ENCODE results near the gene TFPI. TPM values are rescaled to one million over a fixed set of nuclear protein-coding genes. Genes with fewer than 3 reads are reported as not detected.

TFPI gene
- total and polyA plus RNA-seq, 2 donors (not counting 1 experiment from before 2014, with no cell fraction given): 117 to 274 TPM

DNA sequence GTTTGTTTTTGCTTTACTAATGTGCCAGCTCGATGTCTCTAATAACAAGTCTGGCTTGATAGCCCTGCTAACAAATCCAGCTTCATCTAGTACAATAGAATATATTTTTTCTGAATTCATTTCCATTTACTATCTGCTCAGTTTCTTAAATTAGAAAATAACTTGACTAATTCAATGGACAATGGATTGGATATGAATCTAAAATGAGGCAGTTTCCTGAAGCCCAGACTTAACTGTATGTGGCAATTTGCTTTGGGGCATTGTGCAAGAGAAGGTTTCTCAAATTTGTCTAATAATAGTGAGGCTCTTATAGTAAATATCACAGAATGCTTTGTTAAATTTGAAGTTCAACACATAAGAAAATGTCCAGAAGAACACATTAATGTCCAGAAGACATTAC, 132.0 kb downstream of the TFPI start:
- no peak overlapping the region for H3K4me2 ChIP-seq (ENCODE audit: extremely low read depth, insufficient read depth, low read length)
- H3K27ac ChIP-seq (ENCODE audit: insufficient read depth, low read length): no peak overlapping the region
- peak in 1 of 2 donors; percentile 49 for DNase-seq (ENCODE audit: low read depth in 2 of 2)
- H3K27me3 ChIP-seq (ENCODE audit: control insufficient read depth, insufficient read depth, low read length): no peaks in the 10 kb centered on the region
- no peaks in the 10 kb centered on the region for H4K20me1 ChIP-seq (ENCODE audit: control insufficient read depth, extremely low read depth, insufficient read depth, low read length)
- H2AFZ ChIP-seq (ENCODE audit: low read length): no peak overlapping the region
- no peak for TF ChIP-seq EZH2 (IDR thresholded peaks at IDR 0.05; ENCODE audit: low read length, missing control alignments)
- TF ChIP-seq, protein P1, sequence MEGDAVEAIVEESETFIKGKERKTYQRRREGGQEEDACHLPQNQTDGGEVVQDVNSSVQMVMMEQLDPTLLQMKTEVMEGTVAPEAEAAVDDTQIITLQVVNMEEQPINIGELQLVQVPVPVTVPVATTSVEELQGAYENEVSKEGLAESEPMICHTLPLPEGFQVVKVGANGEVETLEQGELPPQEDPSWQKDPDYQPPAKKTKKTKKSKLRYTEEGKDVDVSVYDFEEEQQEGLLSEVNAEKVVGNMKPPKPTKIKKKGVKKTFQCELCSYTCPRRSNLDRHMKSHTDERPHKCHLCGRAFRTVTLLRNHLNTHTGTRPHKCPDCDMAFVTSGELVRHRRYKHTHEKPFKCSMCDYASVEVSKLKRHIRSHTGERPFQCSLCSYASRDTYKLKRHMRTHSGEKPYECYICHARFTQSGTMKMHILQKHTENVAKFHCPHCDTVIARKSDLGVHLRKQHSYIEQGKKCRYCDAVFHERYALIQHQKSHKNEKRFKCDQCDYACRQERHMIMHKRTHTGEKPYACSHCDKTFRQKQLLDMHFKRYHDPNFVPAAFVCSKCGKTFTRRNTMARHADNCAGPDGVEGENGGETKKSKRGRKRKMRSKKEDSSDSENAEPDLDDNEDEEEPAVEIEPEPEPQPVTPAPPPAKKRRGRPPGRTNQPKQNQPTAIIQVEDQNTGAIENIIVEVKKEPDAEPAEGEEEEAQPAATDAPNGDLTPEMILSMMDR (conservative IDR thresholded peaks at IDR 0.05 in 1 of 2, IDR thresholded peaks at IDR 0.05 in 1 of 2; ENCODE audit: low read depth in 1 of 2, low read length in 2 of 2): no peak
- H3K36me3 ChIP-seq (ENCODE audit: control insufficient read depth, insufficient read depth, low read length): no peaks in the 10 kb centered on the region
- no peaks in the 10 kb centered on the region for H3K79me2 ChIP-seq (ENCODE audit: control insufficient read depth, insufficient read depth, low read length)
- no peaks in the 10 kb centered on the region for H3K9me3 ChIP-seq (ENCODE audit: control insufficient read depth, insufficient read depth, low read depth, low read length)
- H3K4me3 ChIP-seq (replicated peaks in 1 of 4; ENCODE audit: control extremely low read depth in 1 of 4, insufficient read depth in 1 of 4, low read depth in 3 of 4, low read length in 4 of 4): no peak overlapping the region
- no peaks in the 10 kb centered on the region for H3K4me1 ChIP-seq (ENCODE audit: control insufficient read depth, extremely low read depth, insufficient read depth, low read length)
- no peak overlapping the region for H3K9ac ChIP-seq (ENCODE audit: insufficient read depth, low read length)

DNA sequence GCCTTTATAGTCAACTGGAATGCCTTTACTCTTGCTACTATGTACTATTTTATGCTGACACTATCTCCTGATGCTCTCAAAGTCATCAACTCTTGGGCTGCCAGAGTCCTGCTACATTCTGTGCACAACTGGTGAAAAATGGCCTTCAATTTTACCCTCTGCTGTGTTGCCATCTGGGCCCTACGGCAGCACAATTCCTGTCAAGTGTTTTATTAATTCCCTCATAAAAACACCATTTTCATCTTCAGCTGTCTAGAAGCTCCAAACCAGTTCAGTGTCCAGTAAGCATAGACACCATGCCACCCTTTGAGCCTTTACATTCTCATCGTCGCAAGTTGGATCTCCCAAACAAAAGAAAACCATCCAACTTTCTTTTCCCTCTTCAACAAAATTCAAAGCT, 132.7 kb downstream of the TFPI start:
- DNase-seq (ENCODE audit: low read depth in 2 of 2): no peak
- Histone ChIP-seq H3K27ac (ENCODE audit: insufficient read depth, low read length) (no peak overlapping the region), H3K79me2 (ENCODE audit: control insufficient read depth, insufficient read depth, low read length) (no peaks in the 10 kb centered on the region), H3K9ac (ENCODE audit: insufficient read depth, low read length) (no peak overlapping the region), H2AFZ (ENCODE audit: low read length) (no peak overlapping the region), H3K4me3 (replicated peaks in 1 of 4; ENCODE audit: control extremely low read depth in 1 of 4, insufficient read depth in 1 of 4, low read depth in 3 of 4, low read length in 4 of 4) (no peak overlapping the region), H3K4me2 (ENCODE audit: extremely low read depth, insufficient read depth, low read length) (no peak overlapping the region), H4K20me1 (ENCODE audit: control insufficient read depth, extremely low read depth, insufficient read depth, low read length) (no peaks in the 10 kb centered on the region), H3K4me1 (ENCODE audit: control insufficient read depth, extremely low read depth, insufficient read depth, low read length) (no peaks in the 10 kb centered on the region), H3K27me3 (ENCODE audit: control insufficient read depth, insufficient read depth, low read length) (no peaks in the 10 kb centered on the region), H3K9me3 (ENCODE audit: control insufficient read depth, insufficient read depth, low read depth, low read length) (no peaks in the 10 kb centered on the region), H3K36me3 (ENCODE audit: control insufficient read depth, insufficient read depth, low read length) (no peaks in the 10 kb centered on the region)
- TF ChIP-seq, protein P1 (conservative IDR thresholded peaks at IDR 0.05 in 1 of 2, IDR thresholded peaks at IDR 0.05 in 1 of 2; ENCODE audit: low read depth in 1 of 2, low read length in 2 of 2): no peak
- no peak for TF ChIP-seq EZH2 (IDR thresholded peaks at IDR 0.05; ENCODE audit: low read length, missing control alignments)

DNA sequence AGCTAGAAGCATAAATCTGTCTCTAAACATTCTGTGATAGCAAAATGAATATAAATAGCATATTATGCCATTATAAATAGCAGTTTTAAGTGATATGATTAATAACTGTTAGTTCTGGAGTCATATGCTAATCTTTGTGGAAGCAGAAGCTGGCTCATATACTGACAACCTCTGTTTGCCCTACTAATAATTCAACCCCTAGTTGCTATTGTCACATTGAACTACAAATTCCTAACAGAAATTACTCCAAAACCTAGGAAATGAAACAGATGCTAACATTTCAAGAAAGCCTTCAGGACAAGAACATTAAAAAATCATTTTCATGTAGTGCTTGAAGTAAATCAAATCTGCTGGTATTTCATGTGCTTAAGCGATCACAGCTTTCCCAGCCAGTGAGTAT, 134.4 kb downstream of the TFPI start:
- Histone ChIP-seq H3K9ac (ENCODE audit: insufficient read depth, low read length) (no peak overlapping the region), H3K27ac (ENCODE audit: insufficient read depth, low read length) (no peak overlapping the region), H3K9me3 (ENCODE audit: control insufficient read depth, insufficient read depth, low read depth, low read length) (no peaks in the 10 kb centered on the region), H3K4me3 (replicated peaks in 1 of 4; ENCODE audit: control extremely low read depth in 1 of 4, insufficient read depth in 1 of 4, low read depth in 3 of 4, low read length in 4 of 4) (no peak overlapping the region), H3K27me3 (ENCODE audit: control insufficient read depth, insufficient read depth, low read length) (no peaks in the 10 kb centered on the region), H4K20me1 (ENCODE audit: control insufficient read depth, extremely low read depth, insufficient read depth, low read length) (no peaks in the 10 kb centered on the region), H3K4me1 (ENCODE audit: control insufficient read depth, extremely low read depth, insufficient read depth, low read length) (no peaks in the 10 kb centered on the region), H3K36me3 (ENCODE audit: control insufficient read depth, insufficient read depth, low read length) (no peaks in the 10 kb centered on the region), H2AFZ (ENCODE audit: low read length) (no peak overlapping the region), H3K4me2 (ENCODE audit: extremely low read depth, insufficient read depth, low read length) (no peak overlapping the region), H3K79me2 (ENCODE audit: control insufficient read depth, insufficient read depth, low read length) (no peaks in the 10 kb centered on the region)
- DNase-seq (ENCODE audit: low read depth in 2 of 2): no peak
- TF ChIP-seq EZH2 (IDR thresholded peaks at IDR 0.05; ENCODE audit: low read length, missing control alignments): no peak
- TF ChIP-seq, protein P1 (conservative IDR thresholded peaks at IDR 0.05 in 1 of 2, IDR thresholded peaks at IDR 0.05 in 1 of 2; ENCODE audit: low read depth in 1 of 2, low read length in 2 of 2): no peak

Measured in fibroblast of lung (primary cell).